Neural progenitor cell (in vitro differentiated cells): Measurements from ENCODE around the gene OR11G2. TPM values are rescaled to one million over a fixed set of nuclear protein-coding genes. Genes with fewer than 3 reads are reported as not detected.
"Not testable (repeated sequence)": the region's sequence is repeated elsewhere in the genome, so short reads cannot be mapped to it uniquely, and the experiment has no call there.

Experiments
- DNase-seq: peaks from one replicate; pipeline ENCODE4 v3.0.0-alpha.2; 2016; ENCODE audit warnings: low spot score
- H2AFZ ChIP-seq: fragments of 200-600 bp; sonication (generic); replicated peaks from 2 replicates; pipeline ENCODE4 v1.6.1; 2016; ENCODE audit warnings: antibody characterized with exemption
- H3F3A ChIP-seq: fragments of 200-600 bp; sonication (generic); 2 replicates; pipeline ENCODE4 v1.6.1; 2016; ENCODE audit warnings: antibody characterized with exemption, low read depth
- H3K27ac ChIP-seq: fragments of 200-600 bp; sonication (generic); 2 replicates; pipeline ENCODE4 v1.5.1; 2016; ENCODE audit warnings: mild to moderate bottlenecking
- H3K27me3 ChIP-seq: fragments of 200-600 bp; sonication (generic); 2 replicates; pipeline ENCODE4 v1.6.1; 2016; ENCODE audit warnings: mild to moderate bottlenecking, moderate library complexity
- H3K36me3 ChIP-seq: fragments of 200-600 bp; sonication (generic); 2 replicates; pipeline ENCODE4 v1.5.1; 2016
- H3K4me1 ChIP-seq: fragments of 200-600 bp; sonication (generic); 2 replicates; pipeline ENCODE4 v1.6.1; 2016; ENCODE audit warnings: mixed run types
- H3K4me2 ChIP-seq: fragments of 200-600 bp; sonication (generic); 2 replicates; pipeline ENCODE4 v1.6.1; 2016
- H3K4me3 ChIP-seq: fragments of 200-600 bp; sonication (generic); 2 replicates; pipeline ENCODE4 v1.5.1; 2016
- H3K79me2 ChIP-seq: fragments of 200-600 bp; sonication (generic); 2 replicates; pipeline ENCODE4 v1.6.1; 2016; ENCODE audit warnings: low read depth
- H3K9ac ChIP-seq: fragments of 200-600 bp; sonication (generic); 2 replicates; pipeline ENCODE4 v1.6.1; 2016
- H3K9me3 ChIP-seq: fragments of 200-600 bp; sonication (generic); 2 replicates; pipeline ENCODE4 v1.5.1; 2016; ENCODE audit warnings: low read depth
- H4K20me1 ChIP-seq: fragments of 200-600 bp; sonication (generic); 2 replicates; pipeline ENCODE4 v1.6.1; 2016; ENCODE audit warnings: low read depth
- H3K27ac Mint-ChIP-seq: 3 replicates; pipeline ENCODE4 v1.8.0; 2021; ENCODE audit warnings: mixed read lengths
- H3K27me3 Mint-ChIP-seq: 2 replicates; pipeline ENCODE4 v1.8.0; 2022; ENCODE audit warnings: low read depth, mild to moderate bottlenecking, inconsistent platforms, moderate library complexity, mixed read lengths; ENCODE audit not compliant: insufficient read depth
- H3K36me3 Mint-ChIP-seq: 3 replicates; pipeline ENCODE4 v1.8.0; 2021; ENCODE audit warnings: mixed read lengths
- H3K4me1 Mint-ChIP-seq: 3 replicates; pipeline ENCODE4 v1.8.0; 2021; ENCODE audit warnings: mixed read lengths
- H3K4me3 Mint-ChIP-seq: 3 replicates; pipeline ENCODE4 v1.8.0; 2021; ENCODE audit warnings: mild to moderate bottlenecking, moderate library complexity, mixed read lengths
- H3K9me3 Mint-ChIP-seq: 3 replicates; pipeline ENCODE4 v1.8.0; 2020; ENCODE audit warnings: mixed read lengths
- CTCF ChIP-seq: fragments of 200-600 bp; sonication (generic); IDR thresholded peaks from 2 replicates; pipeline ENCODE4 v1.5.1; 2017; ENCODE audit warnings: antibody characterized with exemption, mild to moderate bottlenecking
- EZH2 ChIP-seq: fragments of 200-600 bp; sonication (generic); IDR thresholded peaks from 2 replicates; pipeline ENCODE4 v1.6.1; 2017; ENCODE audit warnings: antibody characterized with exemption, mild to moderate bottlenecking, moderate library complexity
- EZH2phosphoT487 ChIP-seq: fragments of 200-600 bp; sonication (generic); IDR thresholded peaks from 2 replicates; pipeline ENCODE4 v1.6.1; 2017; ENCODE audit warnings: antibody characterized with exemption
- total RNA-seq: library from RNA; depleted of rRNA; stranded (reverse); fragments of >200 nt; gene quantifications from 2 replicates; pipeline ENCODE4 v1.2.3, GENCODE V29; 2015; ENCODE audit warnings: low replicate concordance

OR11G2 gene
- total RNA-seq, 1 donor from 2014 or later, result not detected

GRCh38 chr14:20194101-20194500 lies 3.4 kb downstream of the OR11G2 start:
- Mint-ChIP-seq H3K27me3 (peaks cover 9% of the 10 kb centered on the region), H3K4me1 (no peaks in the 10 kb centered on the region), H3K27ac (no peak overlapping the region), H3K9me3 (peaks cover 11% of the 10 kb centered on the region), H3K4me3 (no peak overlapping the region), H3K36me3 (no peaks in the 10 kb centered on the region)
- no peaks in the 10 kb centered on the region for H4K20me1 ChIP-seq
- H2AFZ ChIP-seq, result no peak overlapping the region
- H3K36me3 ChIP-seq, result no peaks in the 10 kb centered on the region
- no peaks in the 10 kb centered on the region for H3F3A ChIP-seq
- no peaks in the 10 kb centered on the region for H3K79me2 ChIP-seq
- TF ChIP-seq CTCF (no peak), EZH2phosphoT487 (no peak), EZH2 (no peak)
- no peak for DNase-seq
- H3K27me3 ChIP-seq, result no peaks in the 10 kb centered on the region
- no peaks in the 10 kb centered on the region for H3K4me1 ChIP-seq
- peaks cover 50% of the 10 kb centered on the region for H3K9me3 ChIP-seq
- no peak overlapping the region for H3K4me2 ChIP-seq
- no peak overlapping the region for H3K4me3 ChIP-seq
- no peak overlapping the region for H3K9ac ChIP-seq
- H3K27ac ChIP-seq, result no peak overlapping the region

GRCh38 chr14:20195170-20195569 lies 4.5 kb downstream of the OR11G2 start:
- H3K4me1 ChIP-seq, H3K9ac ChIP-seq, H3K36me3 Mint-ChIP-seq, H3K27ac Mint-ChIP-seq, H3F3A ChIP-seq, H3K4me1 Mint-ChIP-seq, H2AFZ ChIP-seq, H4K20me1 ChIP-seq, H3K27me3 ChIP-seq, H3K4me2 ChIP-seq, H3K27ac ChIP-seq, H3K4me3 Mint-ChIP-seq, H3K4me3 ChIP-seq, DNase-seq, H3K27me3 Mint-ChIP-seq, H3K36me3 ChIP-seq, H3K79me2 ChIP-seq: not testable (repeated sequence)
- H3K9me3 ChIP-seq, result peaks cover 53% of the 10 kb centered on the region
- peaks cover 18% of the 10 kb centered on the region for H3K9me3 Mint-ChIP-seq

- no peak overlapping the region for H3K27ac ChIP-seq
- no peaks in the 10 kb centered on the region for H3K27me3 ChIP-seq
- H3K4me3 Mint-ChIP-seq, result no peak overlapping the region
- no peaks in the 10 kb centered on the region for H3K36me3 ChIP-seq
- H4K20me1 ChIP-seq, result no peaks in the 10 kb centered on the region
- H3K79me2 ChIP-seq, result no peaks in the 10 kb centered on the region
- H3K36me3 Mint-ChIP-seq, result no peaks in the 10 kb centered on the region
- H3K9me3 Mint-ChIP-seq, result peaks cover 19% of the 10 kb centered on the region
- no peak overlapping the region for H3K9ac ChIP-seq
- no peak for TF ChIP-seq CTCF
- no peak for TF ChIP-seq EZH2
- TF ChIP-seq EZH2phosphoT487, result no peak
- H3K4me2 ChIP-seq, result no peak overlapping the region
- no peak overlapping the region for H3K4me3 ChIP-seq
- peaks cover 7% of the 10 kb centered on the region for H3K27me3 Mint-ChIP-seq
- no peak overlapping the region for H3K27ac Mint-ChIP-seq
- H3K9me3 ChIP-seq, result peaks cover 54% of the 10 kb centered on the region
- no peak for DNase-seq
- H2AFZ ChIP-seq, result no peak overlapping the region
- H3K4me1 Mint-ChIP-seq, result no peaks in the 10 kb centered on the region
- no peaks in the 10 kb centered on the region for H3F3A ChIP-seq
- no peaks in the 10 kb centered on the region for H3K4me1 ChIP-seq
These were observed 5.2 kb downstream of the OR11G2 start for GRCh38 chr14:20195911-20196310.

GRCh38 chr14:20197459-20197858 lies 6.8 kb downstream of the OR11G2 start:
- H3K27ac ChIP-seq, result no peak overlapping the region
- peaks cover 48% of the 10 kb centered on the region for H3K9me3 ChIP-seq
- no peak for DNase-seq

More at GRCh38 chr14:20197459-20197858, 6.8 kb downstream of the OR11G2 start:
- no peaks in the 10 kb centered on the region for H3K36me3 Mint-ChIP-seq
- H3K27ac Mint-ChIP-seq, result no peak overlapping the region
- no peak overlapping the region for H3K4me3 Mint-ChIP-seq
- no peak overlapping the region for H2AFZ ChIP-seq
- TF ChIP-seq EZH2 (no peak), CTCF (no peak), EZH2phosphoT487 (no peak)
- no peaks in the 10 kb centered on the region for H3K4me1 Mint-ChIP-seq
- H3K27me3 Mint-ChIP-seq, result peaks cover 5% of the 10 kb centered on the region
- H3K27me3 ChIP-seq, result no peaks in the 10 kb centered on the region
- no peak overlapping the region for H3K4me3 ChIP-seq
- no peaks in the 10 kb centered on the region for H3K4me1 ChIP-seq
- H3F3A ChIP-seq, result no peaks in the 10 kb centered on the region
- H3K9ac ChIP-seq, result no peak overlapping the region
- peaks cover 23% of the 10 kb centered on the region for H3K9me3 Mint-ChIP-seq
- no peaks in the 10 kb centered on the region for H3K79me2 ChIP-seq
- no peak overlapping the region for H3K4me2 ChIP-seq
- no peaks in the 10 kb centered on the region for H3K36me3 ChIP-seq
- no peaks in the 10 kb centered on the region for H4K20me1 ChIP-seq
